ENCODE results near the gene CROCC.

Gene CROCC

DNA sequence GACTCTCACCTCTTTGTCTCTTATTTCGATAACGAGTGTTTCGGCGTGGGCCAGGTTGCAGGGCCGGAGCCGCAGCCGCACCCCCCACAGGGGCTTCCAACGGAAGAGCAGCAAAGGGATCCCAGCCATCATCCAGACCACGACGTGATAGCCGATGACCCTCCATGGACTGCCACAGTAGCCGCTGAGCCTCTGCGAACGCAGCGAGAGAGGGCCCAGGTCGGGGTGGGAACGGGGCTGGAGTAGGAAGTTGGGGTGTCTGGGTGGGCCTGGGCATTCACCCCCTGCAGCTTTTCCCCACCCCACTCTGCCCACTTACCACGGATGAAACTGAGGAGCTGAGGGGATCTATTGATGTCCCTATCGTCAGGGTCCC, 83.6 kb downstream of the CROCC start:
- H3K27ac ChIP-seq: no peak overlapping the region
- H3K9ac ChIP-seq: no peak overlapping the region
- H3K4me2 ChIP-seq (ENCODE audit: low read length): no peak overlapping the region
- no peak overlapping the region for H3K4me3 ChIP-seq (ENCODE audit: low read depth, low read length)
- no peaks in the 10 kb centered on the region for H3K9me3 ChIP-seq (ENCODE audit: control insufficient read depth, low read length)
- no peaks in the 10 kb centered on the region for H3K36me3 ChIP-seq (ENCODE audit: control insufficient read depth, insufficient read depth, low read length)
- H2AFZ ChIP-seq: no peak overlapping the region
- peaks cover 2% of the 10 kb centered on the region for H3K79me2 ChIP-seq
- peaks cover 6% of the 10 kb centered on the region for H3K4me1 ChIP-seq
- TF ChIP-seq, protein P1, sequence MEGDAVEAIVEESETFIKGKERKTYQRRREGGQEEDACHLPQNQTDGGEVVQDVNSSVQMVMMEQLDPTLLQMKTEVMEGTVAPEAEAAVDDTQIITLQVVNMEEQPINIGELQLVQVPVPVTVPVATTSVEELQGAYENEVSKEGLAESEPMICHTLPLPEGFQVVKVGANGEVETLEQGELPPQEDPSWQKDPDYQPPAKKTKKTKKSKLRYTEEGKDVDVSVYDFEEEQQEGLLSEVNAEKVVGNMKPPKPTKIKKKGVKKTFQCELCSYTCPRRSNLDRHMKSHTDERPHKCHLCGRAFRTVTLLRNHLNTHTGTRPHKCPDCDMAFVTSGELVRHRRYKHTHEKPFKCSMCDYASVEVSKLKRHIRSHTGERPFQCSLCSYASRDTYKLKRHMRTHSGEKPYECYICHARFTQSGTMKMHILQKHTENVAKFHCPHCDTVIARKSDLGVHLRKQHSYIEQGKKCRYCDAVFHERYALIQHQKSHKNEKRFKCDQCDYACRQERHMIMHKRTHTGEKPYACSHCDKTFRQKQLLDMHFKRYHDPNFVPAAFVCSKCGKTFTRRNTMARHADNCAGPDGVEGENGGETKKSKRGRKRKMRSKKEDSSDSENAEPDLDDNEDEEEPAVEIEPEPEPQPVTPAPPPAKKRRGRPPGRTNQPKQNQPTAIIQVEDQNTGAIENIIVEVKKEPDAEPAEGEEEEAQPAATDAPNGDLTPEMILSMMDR (IDR thresholded peaks at IDR 0.05): no peak
- H3K27me3 ChIP-seq (ENCODE audit: control insufficient read depth, insufficient read depth, low read length): no peaks in the 10 kb centered on the region

DNA sequence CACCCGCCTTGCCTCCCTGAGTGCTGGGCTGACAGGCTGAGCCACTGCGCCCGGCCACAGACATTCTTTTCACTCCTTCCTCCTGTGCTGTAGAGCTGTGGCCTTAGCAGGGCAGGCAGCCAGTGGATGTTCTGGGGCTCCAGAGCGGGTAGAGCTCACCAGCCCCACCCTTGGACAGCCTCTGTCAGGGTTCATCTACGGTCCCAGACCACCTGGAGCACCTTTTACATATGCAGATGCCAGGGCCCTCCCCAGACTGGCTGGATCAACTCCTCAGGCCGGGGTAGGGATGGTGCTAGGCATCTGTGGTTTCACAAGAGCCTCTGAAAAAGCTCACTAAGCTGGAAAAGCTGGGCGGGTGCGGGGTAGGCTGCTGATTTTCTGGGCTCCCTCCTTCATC, 85.4 kb downstream of the CROCC start:
- no peak overlapping the region for H3K4me3 ChIP-seq (ENCODE audit: low read depth, low read length)
- H3K4me1 ChIP-seq: peaks cover 8% of the 10 kb centered on the region
- H3K79me2 ChIP-seq: peaks cover 3% of the 10 kb centered on the region
- H3K9me3 ChIP-seq (ENCODE audit: control insufficient read depth, low read length): no peaks in the 10 kb centered on the region
- H2AFZ ChIP-seq: no peak overlapping the region
- H3K9ac ChIP-seq: no peak overlapping the region
- no peak overlapping the region for H3K27ac ChIP-seq
- H3K36me3 ChIP-seq (ENCODE audit: control insufficient read depth, insufficient read depth, low read length): no peaks in the 10 kb centered on the region
- no peaks in the 10 kb centered on the region for H3K27me3 ChIP-seq (ENCODE audit: control insufficient read depth, insufficient read depth, low read length)
- TF ChIP-seq, protein P1 (IDR thresholded peaks at IDR 0.05): no peak
- H3K4me2 ChIP-seq (ENCODE audit: low read length): no peak overlapping the region

DNA sequence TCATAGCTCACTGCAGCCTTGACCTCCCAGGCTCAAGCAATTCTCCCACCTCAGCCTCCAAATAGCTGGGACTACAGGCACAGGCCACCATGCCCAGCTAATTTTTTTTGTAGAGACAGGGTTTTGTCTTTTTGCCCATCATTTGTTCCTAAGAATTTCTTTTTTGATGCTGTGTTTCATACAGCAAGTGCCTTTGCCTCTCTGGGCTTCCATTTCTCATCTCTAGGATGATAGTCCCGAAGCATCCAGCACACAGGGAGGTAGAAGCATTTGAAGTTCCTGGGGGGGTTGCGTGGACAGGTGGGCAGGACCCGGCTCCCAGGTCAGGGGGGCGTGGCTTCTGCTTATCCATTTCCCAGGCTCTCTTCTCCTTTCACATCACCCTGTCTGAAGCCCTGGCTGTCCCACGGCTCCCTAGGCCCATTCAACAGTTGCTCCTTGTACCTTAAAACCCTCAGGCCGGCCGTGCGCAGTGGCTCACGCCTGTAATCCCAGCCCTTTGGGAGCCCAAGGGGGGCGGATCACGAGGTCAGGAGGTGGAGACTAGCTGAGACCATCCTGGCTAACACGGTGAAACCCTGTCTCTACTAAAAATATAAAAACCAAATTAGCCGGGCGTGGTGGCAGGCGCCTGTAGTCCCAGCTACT, 86.6 kb downstream of the CROCC start:
- TF ChIP-seq, protein P1 (IDR thresholded peaks at IDR 0.05): no peak
- Histone ChIP-seq H3K4me3 (ENCODE audit: low read depth, low read length) (no peak overlapping the region), H3K9me3 (ENCODE audit: control insufficient read depth, low read length) (no peaks in the 10 kb centered on the region), H3K4me1 (peaks cover 8% of the 10 kb centered on the region), H3K27me3 (ENCODE audit: control insufficient read depth, insufficient read depth, low read length) (no peaks in the 10 kb centered on the region), H3K4me2 (ENCODE audit: low read length) (no peak overlapping the region), H2AFZ (no peak overlapping the region), H3K27ac (no peak overlapping the region), H3K36me3 (ENCODE audit: control insufficient read depth, insufficient read depth, low read length) (no peaks in the 10 kb centered on the region), H3K79me2 (peaks cover 3% of the 10 kb centered on the region), H3K9ac (no peak overlapping the region)

DNA sequence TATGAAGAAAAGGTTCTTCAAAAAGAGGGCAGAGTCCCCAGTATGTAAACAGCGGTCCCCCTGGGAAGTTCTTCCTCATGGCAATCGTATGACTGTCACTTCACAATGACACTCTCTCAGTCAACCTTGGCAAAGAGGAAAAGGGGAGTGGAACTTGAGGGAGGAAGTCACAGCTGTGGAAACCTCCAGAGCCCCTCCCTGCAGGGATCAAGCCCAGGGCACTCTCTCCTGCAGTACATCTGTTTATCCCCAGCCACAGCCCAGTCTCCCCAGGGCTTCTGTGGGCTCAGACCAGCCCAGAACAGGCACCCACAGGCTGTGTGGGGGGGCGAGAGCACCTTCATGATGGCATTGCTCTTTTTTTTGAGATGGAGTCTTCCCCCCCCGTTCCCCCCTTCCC, 88.0 kb downstream of the CROCC start:
- H3K9ac ChIP-seq: no peak overlapping the region
- H3K27ac ChIP-seq: no peak overlapping the region
- H3K4me1 ChIP-seq: peaks cover 2% of the 10 kb centered on the region
- no peaks in the 10 kb centered on the region for H3K27me3 ChIP-seq (ENCODE audit: control insufficient read depth, insufficient read depth, low read length)
- H3K9me3 ChIP-seq (ENCODE audit: control insufficient read depth, low read length): no peaks in the 10 kb centered on the region
- TF ChIP-seq, protein P1 (IDR thresholded peaks at IDR 0.05): no peak
- H3K4me3 ChIP-seq (ENCODE audit: low read depth, low read length): no peak overlapping the region
- no peak overlapping the region for H3K4me2 ChIP-seq (ENCODE audit: low read length)
- peaks cover 3% of the 10 kb centered on the region for H3K79me2 ChIP-seq
- H2AFZ ChIP-seq: no peak overlapping the region
- H3K36me3 ChIP-seq (ENCODE audit: control insufficient read depth, insufficient read depth, low read length): no peaks in the 10 kb centered on the region

DNA sequence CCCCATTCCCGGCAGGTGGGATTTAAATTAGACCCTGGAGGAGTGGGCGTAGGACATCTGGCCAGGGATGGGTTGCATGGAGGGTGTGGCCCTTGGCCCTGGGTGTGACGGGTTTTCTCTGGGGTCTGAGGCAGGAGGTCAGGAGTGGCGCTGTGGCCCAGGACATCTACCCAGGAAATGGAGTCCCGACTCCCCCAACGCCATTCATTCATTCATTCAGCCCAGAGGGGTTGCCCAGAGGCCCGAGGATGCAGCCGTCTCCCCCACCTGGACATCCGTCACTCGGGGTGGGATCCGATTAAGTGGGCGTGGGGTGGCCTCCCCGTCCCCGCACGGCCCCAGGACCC, 89.3 kb downstream of the CROCC start:
- H2AFZ ChIP-seq: peak overlapping the region; percentile 56
- H3K27me3 ChIP-seq (ENCODE audit: control insufficient read depth, insufficient read depth, low read length): no peaks in the 10 kb centered on the region
- peak overlapping the region; percentile 82 for H3K4me2 ChIP-seq (ENCODE audit: low read length)
- TF ChIP-seq, protein P1 (IDR thresholded peaks at IDR 0.05): no peak
- peak overlapping the region; percentile 63 for H3K4me3 ChIP-seq (ENCODE audit: low read depth, low read length)
- no peak overlapping the region for H3K9ac ChIP-seq
- no peaks in the 10 kb centered on the region for H3K9me3 ChIP-seq (ENCODE audit: control insufficient read depth, low read length)
- H3K79me2 ChIP-seq: peaks cover 3% of the 10 kb centered on the region
- H3K36me3 ChIP-seq (ENCODE audit: control insufficient read depth, insufficient read depth, low read length): no peaks in the 10 kb centered on the region
- H3K4me1 ChIP-seq: peaks cover 2% of the 10 kb centered on the region
- no peak overlapping the region for H3K27ac ChIP-seq

Data from parathyroid adenoma (tissue), 2 donors.